Heart right ventricle (tissue), 16 donors: ENCODE data around the gene C13orf46. TPM values are rescaled to one million over a fixed set of nuclear protein-coding genes. Genes with fewer than 3 reads are reported as not detected.

Experiments
- ATAC-seq, 8 donors: fragments of 200-7000 bp; cut with Tn5 transposase; one replicate each; pipeline ENCODE4 v1.9.1; 2020; ENCODE audit warnings: mild to moderate bottlenecking in 8 of 8, moderate library complexity in 8 of 8, moderate number of reproducible peaks in 1 of 8
- DNase-seq, 2 donors: peaks; one replicate each; pipeline ENCODE4 v3.0.0-alpha.2; 2020
- H3K27ac ChIP-seq, 10 donors: fragments of 200-600 bp; sonication (generic) in 2 of 10; one replicate each; pipeline versions ENCODE4 v1.5.0 to v1.8.0; 2020 to 2022; ENCODE audit warnings: mild to moderate bottlenecking in 3 of 10
- H3K27me3 ChIP-seq, 7 donors: fragments of 200-600 bp; one replicate each; pipeline ENCODE4 v1.8.0; 2021 to 2022; ENCODE audit warnings: mild to moderate bottlenecking in 2 of 7
- H3K36me3 ChIP-seq, 9 donors: fragments of 200-600 bp; sonication (generic) in 1 of 9; one replicate each; pipeline versions ENCODE4 v1.5.0 to v1.8.0; 2020 to 2022; ENCODE audit warnings: mild to moderate bottlenecking in 2 of 9
- H3K4me1 ChIP-seq, 9 donors: fragments of 200-600 bp; sonication (generic) in 1 of 9; one replicate each; pipeline versions ENCODE4 v1.5.0 to v1.8.0; 2020 to 2022; ENCODE audit warnings: mild to moderate bottlenecking in 4 of 9
- H3K4me3 ChIP-seq, 10 donors: fragments of 200-600 bp; sonication (generic) in 2 of 10; one replicate each; pipeline versions ENCODE4 v1.5.0 to v1.8.0; 2020 to 2022; ENCODE audit warnings: mild to moderate bottlenecking in 7 of 10, moderate library complexity in 2 of 10
- H3K9me3 ChIP-seq, 11 donors: fragments of 200-600 bp in 10 of 11; sonication (generic) in 2 of 11; one replicate each; pipeline versions ENCODE4 v1.5.0 to v1.8.0; 2013 to 2022; ENCODE audit warnings: mild to moderate bottlenecking in 2 of 11, control low read depth in 1 of 11, moderate library complexity in 1 of 11
- WGBS, 2 donors: extraction: QIAGEN DNeasy Blood & Tissue Kit; methylation state at CpG; one replicate each; pipeline ENCODE4 v1.1.7; 2013; ENCODE audit warnings: inconsistent platforms in 1 of 2; 5-methylcytosine and 5-hydroxymethylcytosine counted together
- intact Hi-C, 10 donors: fragments of 100-400 bp; cut with DNase I; formaldehyde crosslinking; loops; one replicate each; pipeline versions ENCODE4 v1.11.1 to v1.14.2; 2022
- polyA plus RNA-seq, 2 donors: library from polyadenylated mRNA; stranded (reverse); fragments of 200-250 nt; gene quantifications; one replicate each; pipeline ENCODE4 v1.2.3, GENCODE V29; 2013
- total RNA-seq, 10 donors: library from RNA; stranded (reverse); fragmentation: NEBNext Ultra II Directional in 3 of 10; extraction: Animal tissue kit (Norgen Biotek cat#: 25700) in 3 of 10; gene quantifications; one replicate each; pipeline versions ENCODE4 v1.2.1 to v1.2.4, GENCODE V29; 2021 to 2023
- TF ChIP-seq, protein P1 (sequence below), 9 donors: fragments of 200-600 bp; sonication (generic) in 2 of 9; IDR thresholded peaks; one replicate each; pipeline versions ENCODE4 v1.5.0 to v1.8.0; 2021 to 2022; ENCODE audit warnings: antibody characterized with exemption in 9 of 9, mild to moderate bottlenecking in 5 of 9, moderate library complexity in 1 of 9
- donor health status: Arrhythmogenic right ventricular cardiomyopathy.
- donor health status: ischemic (EF 13 %, LVEDD 7.1; RV severe dilation, severe dysfunction).
- donor health status: healthy with polysubstance abuse.
- donor health status: DM: no; HTN: yes; CAD: no.
- donor health status: DM: no; HTN: no; CAD: no.
- donor health status: ischemic (EF 25% LVEDD 6.9; RV normal size, moderate dysfunction).
- donor health status: ischemic (EF 25% LVEDD 5.7; RV mildly dilated, moderate dysfunction).
- donor health status: healthy.
- donor health status: DM: yes; HTN: yes; CAD: no.
- donor health status: Ischemic cardiomyopathy.
- donor health status: ischemic (EF 35%, LVEDD 5.7; RV mildly dilated, moderate dysfunction).
- donor health status: nonischemic (EF 11% LVEDD 7.7; RV severe dilation, severe dysfunction).
- donor health status: DM: yes; HTN: yes; CAD: no.
- donor health status: PGD.
- donor health status: ischemic (EF 29% LVEDD 5.4; RV normal size, mild dysfunction).
- donor health status: nonischemic (EF 23%, LVEDD 6.1; RV moderate dilation, normal function).

C13orf46 gene
- total and polyA plus RNA-seq, 12 donors: 0.09 to 0.80 (median 0.23) TPM

DNA sequence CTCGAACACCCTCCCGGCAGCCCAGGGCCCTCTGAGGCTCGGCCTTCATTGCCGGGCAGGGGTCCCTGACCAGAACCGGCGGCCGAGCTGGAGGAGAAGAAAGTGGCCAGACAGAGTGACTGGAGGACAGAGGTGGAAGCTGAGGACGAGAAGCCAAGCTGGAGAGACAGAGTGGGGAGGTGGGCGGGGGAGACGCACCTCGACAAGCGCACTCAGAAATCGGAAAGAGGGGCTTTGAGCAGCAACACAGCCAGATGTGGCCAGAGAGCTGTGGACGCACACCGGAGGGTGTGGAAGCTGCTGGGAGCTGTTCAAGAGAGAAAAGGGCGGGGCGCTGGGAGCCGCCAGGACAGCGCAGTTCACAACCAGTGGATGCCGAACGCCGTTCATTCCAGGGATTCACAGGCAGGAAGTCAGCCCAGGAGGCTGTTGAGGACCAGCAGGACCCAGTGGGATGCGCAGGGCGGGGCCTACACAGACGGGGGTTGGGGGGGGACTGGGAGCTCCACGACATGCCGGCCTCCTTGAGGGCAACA, 28.2 kb upstream of the C13orf46 start:
- H3K4me1 ChIP-seq: peaks cover 0 to 15% (median 5%) of the 10 kb centered on the region in 9 donors
- ATAC-seq (peak in 1 of 8 donors; percentile 6), DNase-seq (peak in 1 of 2 donors; percentile 3)
- H3K27me3 ChIP-seq: no peaks in the 10 kb centered on the region
- peaks cover 0 to 67% (median 0%) of the 10 kb centered on the region in 9 donors for H3K36me3 ChIP-seq
- TF ChIP-seq, protein P1, sequence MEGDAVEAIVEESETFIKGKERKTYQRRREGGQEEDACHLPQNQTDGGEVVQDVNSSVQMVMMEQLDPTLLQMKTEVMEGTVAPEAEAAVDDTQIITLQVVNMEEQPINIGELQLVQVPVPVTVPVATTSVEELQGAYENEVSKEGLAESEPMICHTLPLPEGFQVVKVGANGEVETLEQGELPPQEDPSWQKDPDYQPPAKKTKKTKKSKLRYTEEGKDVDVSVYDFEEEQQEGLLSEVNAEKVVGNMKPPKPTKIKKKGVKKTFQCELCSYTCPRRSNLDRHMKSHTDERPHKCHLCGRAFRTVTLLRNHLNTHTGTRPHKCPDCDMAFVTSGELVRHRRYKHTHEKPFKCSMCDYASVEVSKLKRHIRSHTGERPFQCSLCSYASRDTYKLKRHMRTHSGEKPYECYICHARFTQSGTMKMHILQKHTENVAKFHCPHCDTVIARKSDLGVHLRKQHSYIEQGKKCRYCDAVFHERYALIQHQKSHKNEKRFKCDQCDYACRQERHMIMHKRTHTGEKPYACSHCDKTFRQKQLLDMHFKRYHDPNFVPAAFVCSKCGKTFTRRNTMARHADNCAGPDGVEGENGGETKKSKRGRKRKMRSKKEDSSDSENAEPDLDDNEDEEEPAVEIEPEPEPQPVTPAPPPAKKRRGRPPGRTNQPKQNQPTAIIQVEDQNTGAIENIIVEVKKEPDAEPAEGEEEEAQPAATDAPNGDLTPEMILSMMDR (IDR thresholded peaks at IDR 0.05): no peak
- H3K4me3 ChIP-seq: no peak overlapping the region
- no peaks in the 10 kb centered on the region for H3K9me3 ChIP-seq
- WGBS, 2 donors: 87 to 90% methylated on average over 27 of the region's 27 CpGs
- intact Hi-C loops: no loop called here
- no peak overlapping the region for H3K27ac ChIP-seq

DNA sequence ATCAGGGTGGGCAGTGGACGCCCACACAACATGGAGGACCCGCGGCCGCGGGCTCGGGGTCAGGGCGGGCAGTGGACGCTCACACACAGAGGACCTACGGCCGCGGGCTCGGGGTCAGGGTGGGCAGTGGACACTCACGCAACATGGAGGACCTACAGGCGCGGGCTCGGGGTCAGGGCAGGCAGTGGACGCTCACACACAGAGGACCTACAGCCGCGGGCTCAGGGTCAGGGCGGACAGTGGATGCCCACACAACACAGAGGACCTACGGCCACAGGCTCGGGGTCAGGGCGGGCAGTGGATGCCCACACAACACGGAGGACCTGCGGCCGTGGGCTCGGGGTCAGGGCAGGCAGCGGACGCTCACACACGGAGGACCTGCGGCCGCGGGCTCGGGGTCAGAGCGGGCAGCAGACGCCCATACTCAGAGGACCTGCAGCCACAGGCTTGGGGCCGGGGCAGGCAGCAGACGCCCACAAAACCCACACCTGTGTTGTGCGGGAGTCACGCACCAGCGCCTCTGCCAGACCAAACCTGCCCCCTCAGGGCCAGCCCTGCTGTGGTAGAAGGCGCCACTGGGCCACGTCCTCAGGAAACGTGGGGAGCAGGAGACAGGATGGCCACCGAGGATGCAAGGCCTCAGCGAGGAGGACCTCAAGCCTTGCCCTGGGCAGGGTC, 27.6 kb upstream of the C13orf46 start:
- Histone ChIP-seq H3K4me1 (peaks cover 0 to 15% (median 5%) of the 10 kb centered on the region in 9 donors), H3K4me3 (no peak overlapping the region), H3K36me3 (peaks cover 0 to 73% (median under 1%) of the 10 kb centered on the region in 9 donors), H3K27ac (no peak overlapping the region), H3K27me3 (no peaks in the 10 kb centered on the region), H3K9me3 (no peaks in the 10 kb centered on the region)
- intact Hi-C loops: no loop called here
- TF ChIP-seq, protein P1 (IDR thresholded peaks at IDR 0.05): no peak
- peak in 1 of 8 donors; percentile 23 for ATAC-seq
- WGBS, 2 donors: 94 to 96% methylated on average over 46 of the region's 46 CpGs
- peak in 1 of 2 donors; percentile 19 for DNase-seq

DNA sequence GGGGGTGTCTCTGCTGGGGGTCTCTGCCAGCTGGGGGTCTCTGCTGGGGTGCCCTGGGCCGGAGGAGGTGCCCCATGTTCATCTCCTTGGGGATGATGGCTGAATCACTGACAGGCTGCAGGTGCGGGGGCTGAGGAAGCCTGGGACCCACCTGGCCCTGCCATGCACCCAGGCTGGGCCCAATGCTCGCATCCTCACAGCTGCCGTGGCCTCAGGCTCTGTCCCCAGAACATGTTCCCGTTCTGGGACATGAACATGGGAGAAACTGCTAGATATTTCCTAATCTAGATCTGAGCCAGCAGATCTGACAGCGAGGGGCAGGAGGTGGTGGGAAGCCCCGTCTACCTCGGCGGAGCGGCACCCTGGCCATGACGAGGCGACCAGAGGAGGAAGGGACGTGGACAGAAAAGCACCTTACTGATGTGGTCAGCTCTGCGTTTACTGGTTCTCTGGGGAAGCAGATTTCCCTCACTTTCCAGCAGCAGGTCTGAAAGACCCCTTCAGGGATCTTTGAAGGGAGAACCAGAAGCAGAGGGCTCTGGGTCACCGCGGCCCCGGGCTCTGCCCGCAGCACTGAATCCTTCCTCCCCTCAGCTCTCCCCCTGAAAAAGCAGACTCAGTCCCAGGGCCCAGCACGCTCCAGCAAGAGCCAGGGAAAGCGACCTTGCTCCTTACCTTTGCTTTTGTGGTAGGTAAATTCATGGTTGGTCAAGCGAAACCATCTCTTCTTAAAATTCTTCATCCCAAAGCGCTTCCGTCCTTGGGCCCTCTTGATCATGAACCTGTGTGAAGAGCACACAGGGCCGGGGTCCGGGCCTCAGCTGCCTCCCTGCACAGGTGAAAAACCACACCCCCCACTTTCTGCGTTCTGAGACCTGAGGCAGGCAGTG, 26.5 kb upstream of the C13orf46 start:
- WGBS, 2 donors: 96 to 97% methylated on average over 26 of the region's 26 CpGs
- ATAC-seq: no peak
- Histone ChIP-seq H3K36me3 (peaks cover 0 to 79% (median 5%) of the 10 kb centered on the region in 9 donors), H3K4me1 (peaks cover 0 to 15% (median 5%) of the 10 kb centered on the region in 9 donors), H3K27me3 (no peaks in the 10 kb centered on the region), H3K9me3 (no peaks in the 10 kb centered on the region), H3K27ac (no peak overlapping the region), H3K4me3 (no peak overlapping the region)
- intact Hi-C loops: no loop called here
- TF ChIP-seq, protein P1 (IDR thresholded peaks at IDR 0.05): no peak
- DNase-seq: peak in 1 of 2 donors; percentile 2

DNA sequence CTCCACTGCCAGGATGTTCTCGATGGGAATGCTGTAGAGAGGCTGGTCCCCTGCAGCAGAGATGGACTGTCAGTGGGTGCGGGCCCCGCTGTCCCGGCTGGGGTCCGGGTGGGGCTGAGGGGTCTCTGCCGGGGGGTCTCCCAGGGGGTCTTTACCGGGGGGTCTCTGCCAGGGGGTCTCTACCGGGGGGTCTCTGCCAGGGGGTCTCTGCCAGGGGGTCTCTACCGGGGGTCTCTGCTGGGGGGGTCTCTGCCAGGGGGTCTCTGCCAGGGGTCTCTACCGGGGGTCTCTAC, 25.7 kb upstream of the C13orf46 start:
- Histone ChIP-seq H3K4me3 (no peak overlapping the region), H3K36me3 (peaks cover 0 to 80% (median 5%) of the 10 kb centered on the region in 9 donors), H3K4me1 (peaks cover 0 to 15% (median 5%) of the 10 kb centered on the region in 9 donors), H3K27me3 (no peaks in the 10 kb centered on the region), H3K27ac (peak overlapping the region in 1 of 10 donors; percentile 65), H3K9me3 (no peaks in the 10 kb centered on the region)
- TF ChIP-seq, protein P1 (IDR thresholded peaks at IDR 0.05): no peak
- ATAC-seq: no peak
- peak in 1 of 2 donors; percentile 2 for DNase-seq
- 79 to 90% methylated on average over 6 to 10 of the region's 10 CpGs for WGBS, 2 donors
- intact Hi-C loops: loop anchor here in 2 of 10 donors (10.0 kb wide), 2 partner anchors 65 to 135 kb away; partner anchors contain the start of gene RASA3 (in 1 of the 2)
